Heart right ventricle (tissue), 16 donors: Measurements from ENCODE around the gene ST13. TPM values are rescaled to one million over a fixed set of nuclear protein-coding genes. Genes with fewer than 3 reads are reported as not detected.
A peak's percentile ranks its signal among the peaks of the same experiment; 100 is the strongest.

ENCODE experiments used
- ATAC-seq, 8 donors: fragments of 200-7000 bp; cut with Tn5 transposase; one replicate each; pipeline ENCODE4 v1.9.1; 2020; ENCODE audit warnings: mild to moderate bottlenecking in 8 of 8, moderate library complexity in 8 of 8, moderate number of reproducible peaks in 1 of 8
- DNase-seq, 2 donors: peaks; one replicate each; pipeline ENCODE4 v3.0.0-alpha.2; 2020
- H3K27ac ChIP-seq, 10 donors: fragments of 200-600 bp; sonication (generic) in 2 of 10; one replicate each; pipeline versions ENCODE4 v1.5.0 to v1.8.0; 2020 to 2022; ENCODE audit warnings: mild to moderate bottlenecking in 3 of 10
- H3K27me3 ChIP-seq, 7 donors: fragments of 200-600 bp; one replicate each; pipeline ENCODE4 v1.8.0; 2021 to 2022; ENCODE audit warnings: mild to moderate bottlenecking in 2 of 7
- H3K36me3 ChIP-seq, 9 donors: fragments of 200-600 bp; sonication (generic) in 1 of 9; one replicate each; pipeline versions ENCODE4 v1.5.0 to v1.8.0; 2020 to 2022; ENCODE audit warnings: mild to moderate bottlenecking in 2 of 9
- H3K4me1 ChIP-seq, 9 donors: fragments of 200-600 bp; sonication (generic) in 1 of 9; one replicate each; pipeline versions ENCODE4 v1.5.0 to v1.8.0; 2020 to 2022; ENCODE audit warnings: mild to moderate bottlenecking in 4 of 9
- H3K4me3 ChIP-seq, 10 donors: fragments of 200-600 bp; sonication (generic) in 2 of 10; one replicate each; pipeline versions ENCODE4 v1.5.0 to v1.8.0; 2020 to 2022; ENCODE audit warnings: mild to moderate bottlenecking in 7 of 10, moderate library complexity in 2 of 10
- H3K9me3 ChIP-seq, 11 donors: fragments of 200-600 bp in 10 of 11; sonication (generic) in 2 of 11; one replicate each; pipeline versions ENCODE4 v1.5.0 to v1.8.0; 2013 to 2022; ENCODE audit warnings: mild to moderate bottlenecking in 2 of 11, control low read depth in 1 of 11, moderate library complexity in 1 of 11
- WGBS, 2 donors: extraction: QIAGEN DNeasy Blood & Tissue Kit; methylation state at CpG; one replicate each; pipeline ENCODE4 v1.1.7; 2013; ENCODE audit warnings: inconsistent platforms in 1 of 2; 5-methylcytosine and 5-hydroxymethylcytosine counted together
- intact Hi-C, 10 donors: fragments of 100-400 bp; cut with DNase I; formaldehyde crosslinking; loops; one replicate each; pipeline versions ENCODE4 v1.11.1 to v1.14.2; 2022
- polyA plus RNA-seq, 2 donors: library from polyadenylated mRNA; stranded (reverse); fragments of 200-250 nt; gene quantifications; one replicate each; pipeline ENCODE4 v1.2.3, GENCODE V29; 2013
- total RNA-seq, 10 donors: library from RNA; stranded (reverse); fragmentation: NEBNext Ultra II Directional in 3 of 10; extraction: Animal tissue kit (Norgen Biotek cat#: 25700) in 3 of 10; gene quantifications; one replicate each; pipeline versions ENCODE4 v1.2.1 to v1.2.4, GENCODE V29; 2021 to 2023
- TF ChIP-seq, protein P1 (sequence below), 9 donors: fragments of 200-600 bp; sonication (generic) in 2 of 9; IDR thresholded peaks; one replicate each; pipeline versions ENCODE4 v1.5.0 to v1.8.0; 2021 to 2022; ENCODE audit warnings: antibody characterized with exemption in 9 of 9, mild to moderate bottlenecking in 5 of 9, moderate library complexity in 1 of 9
- donor health status: Arrhythmogenic right ventricular cardiomyopathy.
- donor health status: ischemic (EF 13 %, LVEDD 7.1; RV severe dilation, severe dysfunction).
- donor health status: healthy with polysubstance abuse.
- donor health status: DM: no; HTN: yes; CAD: no.
- donor health status: DM: no; HTN: no; CAD: no.
- donor health status: ischemic (EF 25% LVEDD 6.9; RV normal size, moderate dysfunction).
- donor health status: ischemic (EF 25% LVEDD 5.7; RV mildly dilated, moderate dysfunction).
- donor health status: healthy.
- donor health status: DM: yes; HTN: yes; CAD: no.
- donor health status: Ischemic cardiomyopathy.
- donor health status: ischemic (EF 35%, LVEDD 5.7; RV mildly dilated, moderate dysfunction).
- donor health status: nonischemic (EF 11% LVEDD 7.7; RV severe dilation, severe dysfunction).
- donor health status: DM: yes; HTN: yes; CAD: no.
- donor health status: PGD.
- donor health status: ischemic (EF 29% LVEDD 5.4; RV normal size, mild dysfunction).
- donor health status: nonischemic (EF 23%, LVEDD 6.1; RV moderate dilation, normal function).

ST13 gene
- total and polyA plus RNA-seq, 12 donors = 35.0 to 238 (median 212) TPM

DNA sequence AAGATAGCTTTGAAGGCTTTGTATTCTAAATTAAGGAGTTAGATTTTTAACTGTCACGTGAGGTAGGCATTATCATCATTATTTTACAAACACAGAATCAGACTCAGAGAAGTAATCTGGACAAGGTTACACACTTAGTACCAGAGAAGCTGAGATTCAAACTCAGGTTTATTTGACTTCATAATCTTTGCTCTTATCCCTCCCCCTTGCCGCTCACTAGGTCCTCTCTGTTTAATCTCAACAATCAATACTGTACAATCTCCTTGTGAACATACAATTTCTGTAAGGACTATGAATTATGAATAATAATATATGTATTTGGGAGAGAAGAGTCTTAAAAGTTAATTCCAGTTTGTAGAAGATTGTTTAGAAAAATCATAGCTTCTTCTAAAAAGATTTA lies 10.7 kb upstream of the ST13 start:
- no peak for DNase-seq
- WGBS, 2 donors = 84 to 91% methylated on average over 2 of the region's 2 CpGs
- Histone ChIP-seq H3K27ac (no peak overlapping the region), H3K9me3 (no peaks in the 10 kb centered on the region), H3K36me3 (peaks cover 0 to 43% (median 15%) of the 10 kb centered on the region in 9 donors), H3K4me3 (no peak overlapping the region), H3K4me1 (peaks cover 0 to 13% (median 0%) of the 10 kb centered on the region in 9 donors), H3K27me3 (no peaks in the 10 kb centered on the region)
- ATAC-seq = no peak
- intact Hi-C loops = no loop called here
- TF ChIP-seq, protein P1, sequence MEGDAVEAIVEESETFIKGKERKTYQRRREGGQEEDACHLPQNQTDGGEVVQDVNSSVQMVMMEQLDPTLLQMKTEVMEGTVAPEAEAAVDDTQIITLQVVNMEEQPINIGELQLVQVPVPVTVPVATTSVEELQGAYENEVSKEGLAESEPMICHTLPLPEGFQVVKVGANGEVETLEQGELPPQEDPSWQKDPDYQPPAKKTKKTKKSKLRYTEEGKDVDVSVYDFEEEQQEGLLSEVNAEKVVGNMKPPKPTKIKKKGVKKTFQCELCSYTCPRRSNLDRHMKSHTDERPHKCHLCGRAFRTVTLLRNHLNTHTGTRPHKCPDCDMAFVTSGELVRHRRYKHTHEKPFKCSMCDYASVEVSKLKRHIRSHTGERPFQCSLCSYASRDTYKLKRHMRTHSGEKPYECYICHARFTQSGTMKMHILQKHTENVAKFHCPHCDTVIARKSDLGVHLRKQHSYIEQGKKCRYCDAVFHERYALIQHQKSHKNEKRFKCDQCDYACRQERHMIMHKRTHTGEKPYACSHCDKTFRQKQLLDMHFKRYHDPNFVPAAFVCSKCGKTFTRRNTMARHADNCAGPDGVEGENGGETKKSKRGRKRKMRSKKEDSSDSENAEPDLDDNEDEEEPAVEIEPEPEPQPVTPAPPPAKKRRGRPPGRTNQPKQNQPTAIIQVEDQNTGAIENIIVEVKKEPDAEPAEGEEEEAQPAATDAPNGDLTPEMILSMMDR (IDR thresholded peaks at IDR 0.05) = no peak

- H3K36me3 ChIP-seq = peaks cover 0 to 31% (median 0%) of the 10 kb centered on the region in 9 donors
- 97 to 98% methylated on average over 2 of the region's 2 CpGs for WGBS, 2 donors
- ATAC-seq (no peak), DNase-seq (no peak)
- TF ChIP-seq, protein P1 (IDR thresholded peaks at IDR 0.05) = no peak
- intact Hi-C loops = no loop called here
- H3K4me1 ChIP-seq = peaks cover 3 to 27% (median 13%) of the 10 kb centered on the region in 9 donors
- H3K4me3 ChIP-seq = no peak overlapping the region
- no peaks in the 10 kb centered on the region for H3K27me3 ChIP-seq
- H3K9me3 ChIP-seq = no peaks in the 10 kb centered on the region
- no peak overlapping the region for H3K27ac ChIP-seq
Measured at GRCh38 chr22:40862537-40862936, 6.1 kb upstream of the ST13 start.

GRCh38 chr22:40862013-40862412 lies 5.6 kb upstream of the ST13 start, which contains the start of gene DNAJB7:
Gene DNAJB7, minus strand, starts transcription at chr22:40862113. Its CDS starts 119 bp downstream, at chr22:40861994.
- no peak for ATAC-seq
- H3K4me1 ChIP-seq = peaks cover 3 to 31% (median 13%) of the 10 kb centered on the region in 9 donors
- no peaks in the 10 kb centered on the region for H3K27me3 ChIP-seq
- no peaks in the 10 kb centered on the region for H3K9me3 ChIP-seq
- peaks cover 0 to 31% (median 0%) of the 10 kb centered on the region in 9 donors for H3K36me3 ChIP-seq
- H3K27ac ChIP-seq = no peak within 1 kb of the TSS
- no peak for DNase-seq
- TF ChIP-seq, protein P1 (IDR thresholded peaks at IDR 0.05) = no peak
- no peak within 1 kb of the TSS for H3K4me3 ChIP-seq
- intact Hi-C loops = no loop called here
- 89 to 94% methylated on average over 3 of the region's 3 CpGs for WGBS, 2 donors

- no peaks in the 10 kb centered on the region for H3K9me3 ChIP-seq
- ATAC-seq (no peak), DNase-seq (no peak)
- peak overlapping the region; percentile 68 to 94 (median 88) for H3K4me3 ChIP-seq
- WGBS, 2 donors = 4% methylated on average over 18 of the region's 18 CpGs
- H3K27ac ChIP-seq = peak overlapping the region; percentile 92 to 98 (median 96)
- H3K36me3 ChIP-seq = peaks cover 0 to 30% (median 0%) of the 10 kb centered on the region in 9 donors
- TF ChIP-seq, protein P1 (IDR thresholded peaks at IDR 0.05) = no peak
- no peaks in the 10 kb centered on the region for H3K27me3 ChIP-seq
- H3K4me1 ChIP-seq = peaks cover 13 to 59% (median 46%) of the 10 kb centered on the region in 9 donors
- intact Hi-C loops = loop anchor here in 1 of 10 donors (5.0 kb wide), 1 partner anchor 40 kb away; the partner anchor contains the start of gene SLC25A17
Measured at GRCh38 chr22:40857309-40857855, 943 bp upstream of the ST13 start.
